Left ventricle myocardium inferior (tissue), 1 donor: ENCODE data around the gene ELFN2. TPM values are rescaled to one million over a fixed set of nuclear protein-coding genes. Genes with fewer than 3 reads are reported as not detected.

Source experiments
- DNase-seq: peaks from one replicate; pipeline ENCODE4 v3.0.0-alpha.2; 2020
- H3K27ac ChIP-seq: fragments of 200-600 bp; replicated peaks from 2 replicates; pipeline ENCODE4 v1.8.0; 2021
- H3K27me3 ChIP-seq: fragments of 200-600 bp; 2 replicates; pipeline ENCODE4 v1.8.0; 2021; ENCODE audit warnings: low read depth
- H3K36me3 ChIP-seq: fragments of 200-600 bp; 2 replicates; pipeline ENCODE4 v1.8.0; 2021
- H3K4me1 ChIP-seq: fragments of 200-600 bp; 2 replicates; pipeline ENCODE4 v1.8.0; 2021
- H3K4me3 ChIP-seq: fragments of 200-600 bp; 2 replicates; pipeline ENCODE4 v1.8.0; 2021; ENCODE audit warnings: mild to moderate bottlenecking, moderate library complexity
- H3K9me3 ChIP-seq: fragments of 200-600 bp; replicated peaks from 2 replicates; pipeline ENCODE4 v1.8.0; 2021
- intact Hi-C: fragments of 100-400 bp; cut with micrococcal nuclease; formaldehyde crosslinking; loops from one replicate; pipeline ENCODE4 v1.11.0; 2022
- total RNA-seq: library from RNA; stranded (reverse); fragmentation: NEBNext Ultra II Directional; extraction: Animal tissue kit (Norgen Biotek cat#: 25700); gene quantifications from one replicate; pipeline ENCODE4 v1.2.1, GENCODE V29; 2021
- TF ChIP-seq, protein P1 (sequence below): fragments of 200-600 bp; IDR thresholded peaks from 2 replicates; pipeline ENCODE4 v1.8.0; 2021; ENCODE audit warnings: antibody characterized with exemption, mild to moderate bottlenecking, borderline replicate concordance
- donor health status: DM: no; HTN: yes; CAD: no; lungs with severe emphysema.

The ELFN2 gene
- total RNA-seq, 1 donor from 2014 or later = not detected

GRCh38 chr22:37379085-37379484 is 48.2 kb downstream of the ELFN2 start:
- peaks cover 12% of the 10 kb centered on the region for H3K4me1 ChIP-seq
- H3K27me3 ChIP-seq = peaks cover 92% of the 10 kb centered on the region
- no peak overlapping the region for H3K4me3 ChIP-seq
- H3K9me3 ChIP-seq = no peaks in the 10 kb centered on the region
- no peaks in the 10 kb centered on the region for H3K36me3 ChIP-seq
- intact Hi-C loops = no loop called here
- H3K27ac ChIP-seq = no peak overlapping the region
- no peak for DNase-seq
- TF ChIP-seq, protein P1, sequence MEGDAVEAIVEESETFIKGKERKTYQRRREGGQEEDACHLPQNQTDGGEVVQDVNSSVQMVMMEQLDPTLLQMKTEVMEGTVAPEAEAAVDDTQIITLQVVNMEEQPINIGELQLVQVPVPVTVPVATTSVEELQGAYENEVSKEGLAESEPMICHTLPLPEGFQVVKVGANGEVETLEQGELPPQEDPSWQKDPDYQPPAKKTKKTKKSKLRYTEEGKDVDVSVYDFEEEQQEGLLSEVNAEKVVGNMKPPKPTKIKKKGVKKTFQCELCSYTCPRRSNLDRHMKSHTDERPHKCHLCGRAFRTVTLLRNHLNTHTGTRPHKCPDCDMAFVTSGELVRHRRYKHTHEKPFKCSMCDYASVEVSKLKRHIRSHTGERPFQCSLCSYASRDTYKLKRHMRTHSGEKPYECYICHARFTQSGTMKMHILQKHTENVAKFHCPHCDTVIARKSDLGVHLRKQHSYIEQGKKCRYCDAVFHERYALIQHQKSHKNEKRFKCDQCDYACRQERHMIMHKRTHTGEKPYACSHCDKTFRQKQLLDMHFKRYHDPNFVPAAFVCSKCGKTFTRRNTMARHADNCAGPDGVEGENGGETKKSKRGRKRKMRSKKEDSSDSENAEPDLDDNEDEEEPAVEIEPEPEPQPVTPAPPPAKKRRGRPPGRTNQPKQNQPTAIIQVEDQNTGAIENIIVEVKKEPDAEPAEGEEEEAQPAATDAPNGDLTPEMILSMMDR = no peak

GRCh38 chr22:37378642-37379058 is 48.6 kb downstream of the ELFN2 start:
- no peaks in the 10 kb centered on the region for H3K9me3 ChIP-seq
- TF ChIP-seq, protein P1 = no peak
- no peaks in the 10 kb centered on the region for H3K36me3 ChIP-seq
- peaks cover 94% of the 10 kb centered on the region for H3K27me3 ChIP-seq
- DNase-seq = no peak
- no peak overlapping the region for H3K27ac ChIP-seq
- intact Hi-C loops = no loop called here
- H3K4me1 ChIP-seq = peaks cover 12% of the 10 kb centered on the region
- H3K4me3 ChIP-seq = no peak overlapping the region

DNA sequence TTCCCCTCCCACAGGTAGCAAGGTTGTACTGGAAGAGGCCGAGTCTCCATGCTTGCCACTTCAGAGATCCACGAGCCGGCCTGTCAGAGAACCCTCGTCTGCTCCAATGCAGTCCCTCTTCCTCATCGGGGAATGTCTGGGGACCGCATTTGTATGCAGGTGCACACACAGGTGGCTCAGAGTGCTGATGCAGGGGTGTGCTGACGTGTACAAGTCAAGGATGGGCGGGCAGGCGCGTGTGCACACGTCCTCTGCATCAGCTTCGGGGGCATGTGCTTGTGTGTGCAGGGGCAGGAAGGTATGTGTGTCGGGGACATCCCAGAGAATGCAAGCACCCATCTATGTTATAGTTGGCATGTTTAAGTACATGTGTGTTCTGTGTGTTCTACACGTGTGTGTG is 49.4 kb downstream of the ELFN2 start:
- H3K27me3 ChIP-seq = peaks cover 94% of the 10 kb centered on the region
- intact Hi-C loops = no loop called here
- no peak overlapping the region for H3K4me3 ChIP-seq

GRCh38 chr22:37377138-37377537 is 50.1 kb downstream of the ELFN2 start:
- intact Hi-C loops = no loop called here
- Histone ChIP-seq H3K27ac (no peak overlapping the region), H3K27me3 (peaks cover 95% of the 10 kb centered on the region), H3K4me1 (peaks cover 12% of the 10 kb centered on the region), H3K4me3 (no peak overlapping the region), H3K36me3 (no peaks in the 10 kb centered on the region), H3K9me3 (no peaks in the 10 kb centered on the region)
- TF ChIP-seq, protein P1 = no peak
- no peak for DNase-seq

More for the DNA sequence above, 49.4 kb downstream of the ELFN2 start:
- H3K4me1 ChIP-seq = peaks cover 12% of the 10 kb centered on the region
- TF ChIP-seq, protein P1 = no peak
- DNase-seq = no peak
- no peaks in the 10 kb centered on the region for H3K9me3 ChIP-seq
- H3K36me3 ChIP-seq = no peaks in the 10 kb centered on the region
- H3K27ac ChIP-seq = no peak overlapping the region

GRCh38 chr22:37376643-37377042 is 50.6 kb downstream of the ELFN2 start:
- Histone ChIP-seq H3K4me3 (no peak overlapping the region), H3K9me3 (no peaks in the 10 kb centered on the region), H3K4me1 (peaks cover 12% of the 10 kb centered on the region), H3K27ac (no peak overlapping the region), H3K36me3 (no peaks in the 10 kb centered on the region), H3K27me3 (peaks cover 95% of the 10 kb centered on the region)
- no peak for DNase-seq
- intact Hi-C loops = no loop called here
- TF ChIP-seq, protein P1 = no peak
